HG03280 (cell line): Measurements from ENCODE around the gene HLA-DOB.

Experiments
- ATAC-seq: cut with Tn5 transposase; IDR thresholded peaks from one replicate; pipeline ENCODE4 v1.9.1; 2021; ENCODE audit warnings: mild to moderate bottlenecking, moderate library complexity; ENCODE audit not compliant: unreplicated experiment

The HLA-DOB gene

DNA sequence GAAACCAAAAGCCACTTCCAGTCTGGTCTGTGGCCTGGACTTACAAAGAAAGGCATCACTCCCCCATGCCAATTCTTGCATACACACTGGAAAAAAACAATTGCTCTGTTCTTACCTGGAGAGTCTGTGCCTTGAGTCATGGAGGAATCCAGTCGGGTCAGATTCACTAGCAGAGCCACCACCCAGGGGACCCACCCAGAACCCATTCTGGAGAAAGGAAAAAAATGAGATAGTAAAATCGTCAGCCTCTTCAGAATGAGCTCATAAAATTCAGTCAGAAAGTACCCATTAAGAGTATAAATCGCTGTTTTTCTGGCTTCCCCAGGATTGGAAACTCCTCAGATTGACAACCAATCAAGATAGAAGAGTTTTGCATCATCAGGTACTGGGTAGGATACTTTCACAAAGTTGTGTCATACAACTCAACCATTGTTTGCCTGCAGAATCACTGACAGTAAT, at the start of gene HLA-DOB:
TSS of gene HLA-DOB (minus strand) at position 257 of the 459 bp plus-strand sequence. CDS start at position 206, 51 bp downstream.
- ATAC-seq, result no peak

DNA sequence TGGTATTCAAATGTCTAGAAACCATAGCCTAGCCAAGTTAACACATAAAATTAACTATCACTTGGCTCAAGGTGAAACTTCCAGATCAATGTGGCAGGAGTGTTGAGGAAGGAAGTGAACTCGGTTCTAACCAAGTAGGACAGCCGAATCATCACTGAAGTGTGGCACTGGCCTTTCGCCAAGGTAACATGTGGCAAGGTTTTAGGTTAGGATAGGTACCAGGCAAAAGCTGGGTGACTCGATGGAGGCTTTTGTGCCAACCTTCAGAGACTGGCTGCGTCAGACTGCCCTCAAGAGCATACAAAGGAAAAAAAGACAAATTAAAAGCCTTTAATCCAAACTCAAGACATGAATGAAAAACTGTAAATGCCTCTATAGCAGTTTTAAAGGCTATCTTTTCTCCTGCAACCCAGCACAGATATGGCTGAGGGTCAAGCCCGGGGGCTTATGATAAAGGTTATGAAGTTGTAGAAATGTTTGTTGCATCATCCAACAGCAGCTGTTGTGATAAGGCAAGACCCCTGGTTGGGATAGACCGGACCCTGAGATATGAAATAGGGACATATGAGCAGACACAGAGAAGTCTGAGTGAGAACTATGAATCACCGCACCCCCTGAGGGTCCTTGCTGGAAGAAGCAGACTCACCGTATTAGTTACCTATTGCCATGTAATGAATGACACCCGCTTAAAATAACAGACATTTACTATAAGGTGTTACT, 49.1 kb upstream of the HLA-DOB start:
- no peak for ATAC-seq

DNA sequence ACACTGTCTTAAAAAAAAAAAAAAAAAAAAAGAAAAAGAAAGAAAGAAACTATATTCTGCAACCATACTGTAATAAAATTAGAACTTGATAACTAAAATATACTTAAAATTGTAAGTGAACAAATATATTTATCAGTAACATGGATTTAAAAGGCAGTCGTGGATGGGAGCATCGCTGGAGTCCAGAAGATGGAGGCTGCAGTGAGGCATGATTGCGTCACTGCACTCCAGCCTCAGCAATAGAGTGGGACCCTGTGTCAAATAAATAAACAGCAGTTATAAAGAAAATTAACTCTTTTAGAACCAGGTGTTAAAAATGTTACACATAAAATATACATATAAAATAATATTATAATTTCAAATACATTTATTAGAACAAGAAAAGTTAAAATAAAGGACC, 45.9 kb upstream of the HLA-DOB start:
- no peak for ATAC-seq

- ATAC-seq, result no peak
Observed at GRCh38 chr6:32860674-32861073, 43.9 kb upstream of the HLA-DOB start.

DNA sequence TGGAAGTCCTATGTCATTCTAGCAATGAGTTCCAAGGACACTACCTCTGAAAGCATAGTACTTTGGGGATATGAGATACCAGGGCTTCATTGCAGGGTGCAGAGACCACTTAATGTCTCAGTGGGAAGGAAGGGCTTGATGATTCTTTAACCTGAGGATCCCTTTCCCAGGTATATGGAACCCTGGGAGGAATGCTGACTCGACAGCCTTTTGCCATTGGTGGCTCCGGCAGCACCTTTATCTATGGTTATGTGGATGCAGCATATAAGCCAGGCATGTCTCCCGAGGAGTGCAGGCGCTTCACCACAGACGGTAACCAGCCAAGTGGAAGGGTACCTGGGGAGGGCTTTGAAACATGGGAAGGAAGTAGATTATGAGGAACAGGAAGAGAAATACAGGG, 41.4 kb upstream of the HLA-DOB start:
- ATAC-seq, result no peak

GRCh38 chr6:32857156-32857891, 40.5 kb upstream of the HLA-DOB start:
- ATAC-seq, result no peak

DNA sequence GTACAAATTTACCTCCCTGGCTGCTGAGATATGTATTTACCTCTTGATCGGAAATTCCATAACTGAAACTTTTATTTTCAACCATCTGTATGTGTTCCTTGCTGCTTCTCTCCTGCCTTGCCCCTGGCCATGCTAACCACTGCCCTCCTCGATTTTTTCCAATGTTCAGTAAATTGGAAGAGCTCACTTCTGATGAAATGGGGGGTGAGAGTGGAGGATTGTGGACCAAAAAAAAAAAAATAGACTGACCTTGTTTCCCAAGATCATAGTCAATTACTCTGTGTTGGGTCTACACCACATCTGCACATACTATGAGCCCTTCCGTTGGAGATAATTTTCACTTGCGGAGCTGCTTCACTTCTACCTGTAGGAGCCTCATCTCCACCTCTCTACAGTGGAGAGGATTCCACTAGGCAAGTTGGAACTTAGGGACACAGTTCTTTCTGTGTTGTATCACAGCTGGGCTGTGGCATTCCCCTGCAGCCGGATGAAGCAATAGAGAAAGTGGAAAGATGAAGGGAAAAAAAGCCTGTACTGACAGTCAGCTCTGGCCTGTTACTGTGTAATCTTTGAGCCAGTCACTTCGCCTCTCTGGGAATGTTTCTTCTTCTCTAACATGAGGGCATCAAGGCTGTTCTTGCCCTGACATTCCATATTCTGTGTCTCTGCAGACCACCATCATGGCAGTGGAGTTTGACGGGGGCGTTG, 38.8 kb upstream of the HLA-DOB start:
- ATAC-seq, result no peak

GRCh38 chr6:32854376-32855178, 37.8 kb upstream of the HLA-DOB start:
- ATAC-seq, result peak; percentile 10

- peak; percentile 85 for ATAC-seq
Observed at GRCh38 chr6:32853541-32854375, 37.0 kb upstream of the HLA-DOB start, which contains the start of the genes PSMB9 and TAP1. TSS of gene PSMB9 (plus strand) at chr6:32854192. CDS start at chr6:32854230, 38 bp downstream. TSS of gene TAP1 (minus strand) at chr6:32853704. CDS start at chr6:32853636, 68 bp downstream.

- peak; percentile 17 for ATAC-seq
Observed at GRCh38 chr6:32852844-32853540, 36.2 kb upstream of the HLA-DOB start.

- no peak for ATAC-seq
Observed at GRCh38 chr6:32852018-32852843, 35.4 kb upstream of the HLA-DOB start.

DNA sequence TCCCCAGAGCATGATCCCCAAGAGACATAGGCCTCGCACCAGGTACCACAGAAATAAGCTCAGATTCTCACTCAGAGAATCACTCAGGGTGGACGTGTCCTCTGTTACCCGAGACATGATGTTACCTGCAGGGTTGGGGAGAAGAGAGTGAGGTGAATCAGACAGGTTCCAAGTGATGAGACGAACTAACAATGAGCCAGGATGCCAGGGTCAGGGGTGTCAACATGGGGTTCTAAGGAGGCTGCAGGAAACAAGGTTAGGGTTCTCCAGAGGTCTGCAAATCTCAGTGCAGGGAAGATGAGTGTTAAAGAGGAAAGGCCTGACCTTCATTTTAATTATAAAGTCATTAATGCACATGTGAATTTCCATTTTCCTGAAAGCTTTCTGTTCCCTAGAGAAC, 34.2 kb upstream of the HLA-DOB start:
- ATAC-seq, result no peak

GRCh38 chr6:32849126-32849525, 32.3 kb upstream of the HLA-DOB start:
- ATAC-seq, result no peak

GRCh38 chr6:32847795-32848194, 31.0 kb upstream of the HLA-DOB start:
- no peak for ATAC-seq

DNA sequence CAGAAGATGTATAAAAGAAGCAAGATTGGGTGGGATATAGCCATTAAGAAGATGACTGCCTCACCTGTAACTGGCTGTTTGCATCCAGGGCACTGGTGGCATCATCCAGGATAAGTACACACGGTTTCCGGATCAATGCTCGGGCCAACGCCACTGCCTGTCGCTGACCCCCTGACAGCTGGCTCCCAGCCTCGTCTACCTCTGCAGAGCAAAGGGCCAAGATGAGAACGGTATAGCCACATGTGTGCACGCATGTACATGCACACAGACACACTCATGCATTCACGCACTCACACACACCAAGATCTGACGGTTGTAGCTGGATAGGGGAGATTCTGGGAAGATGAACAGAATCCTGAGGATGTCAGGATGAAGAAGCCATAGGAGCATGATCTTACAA, 30.2 kb upstream of the HLA-DOB start:
- no peak for ATAC-seq

DNA sequence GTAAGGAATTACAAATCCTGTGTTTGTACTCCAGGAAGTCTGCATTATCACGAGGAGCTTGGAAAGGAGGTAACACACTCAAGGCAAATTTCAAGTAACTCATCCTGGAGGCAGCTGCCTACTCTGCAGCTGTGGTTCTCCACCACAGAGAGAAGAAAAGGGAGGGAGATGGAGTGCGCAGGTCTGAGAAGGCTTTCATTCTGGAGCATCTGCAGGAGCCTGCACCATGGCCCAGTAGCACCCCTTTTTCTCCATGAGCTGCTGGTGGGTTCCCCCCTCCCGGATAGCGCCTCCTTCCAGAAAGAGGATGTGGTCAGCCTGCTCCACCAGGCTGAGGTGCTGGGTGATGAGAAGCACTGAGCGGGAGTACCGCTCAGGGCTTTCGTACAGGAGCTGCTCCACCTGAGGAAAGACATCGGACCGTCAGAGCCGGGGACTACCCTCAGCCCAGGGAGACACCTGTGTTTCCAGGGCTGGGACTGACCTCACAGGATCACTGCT, 28.6 kb upstream of the HLA-DOB start:
- no peak for ATAC-seq

DNA sequence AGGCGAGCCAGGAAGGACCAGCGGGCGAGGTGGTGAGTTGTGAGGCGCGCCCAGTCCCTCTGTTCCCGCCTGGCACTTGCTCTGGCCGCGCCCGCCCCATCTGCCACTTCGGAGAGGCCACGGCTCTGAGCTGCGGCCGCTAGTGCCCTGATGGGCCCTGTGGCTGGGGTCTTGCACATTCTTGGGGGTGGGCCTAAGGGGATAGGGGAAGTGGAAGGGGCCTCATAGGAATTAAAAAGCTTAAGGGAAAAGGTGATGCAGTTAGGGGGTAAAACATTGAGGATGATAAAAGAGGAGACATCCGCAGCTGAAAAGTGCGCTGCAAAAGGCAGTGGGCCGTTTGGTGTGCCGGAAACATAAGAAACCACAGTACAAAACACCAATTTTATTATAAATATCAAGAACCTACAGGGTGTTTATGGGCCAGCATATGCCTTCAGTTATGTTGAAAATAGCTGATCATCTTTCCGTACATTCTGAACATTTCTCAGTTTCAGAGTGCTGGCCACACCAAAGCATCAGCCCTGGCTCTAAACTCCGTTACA, 28.1 kb upstream of the HLA-DOB start:
- no peak for ATAC-seq
